NT2/D1 (cell line): ENCODE data around the gene KANSL3.

ENCODE experiments used
- DNase-seq: peaks from one replicate; pipeline ENCODE4 v3.0.0-alpha.2; 2011; ENCODE audit warnings: low read depth, low spot score
- H3K27me3 ChIP-seq: 2 replicates; pipeline ENCODE4 v1.6.0; 2011; ENCODE audit warnings: mild to moderate bottlenecking; ENCODE audit not compliant: insufficient read length, insufficient read depth
- H3K36me3 ChIP-seq: 2 replicates; pipeline ENCODE4 v1.6.1; 2011; ENCODE audit warnings: mild to moderate bottlenecking, low read length, mixed read lengths; ENCODE audit not compliant: insufficient read depth, insufficient read length
- H3K4me1 ChIP-seq: 2 replicates; pipeline ENCODE4 v1.5.1; 2011; ENCODE audit not compliant: insufficient read depth, insufficient read length
- H3K4me3 ChIP-seq: 2 replicates; pipeline ENCODE4 v1.5.1; 2011; ENCODE audit warnings: low read depth; ENCODE audit not compliant: insufficient read length
- H3K9ac ChIP-seq: 2 replicates; pipeline ENCODE4 v1.6.0; 2011; ENCODE audit warnings: low read depth; ENCODE audit not compliant: insufficient read length
- H3K9me3 ChIP-seq: 2 replicates; pipeline ENCODE4 v1.5.1; 2011; ENCODE audit warnings: mild to moderate bottlenecking, low read length; ENCODE audit not compliant: insufficient read depth
- SUZ12 ChIP-seq: IDR thresholded peaks from 2 replicates; pipeline ENCODE4 v1.6.1; 2011; ENCODE audit not compliant: insufficient read length, insufficient read depth; ENCODE audit errors: extremely low read depth
- YY1 ChIP-seq: IDR thresholded peaks from 2 replicates; pipeline ENCODE4 v1.6.1; 2011; ENCODE audit not compliant: insufficient read length, insufficient read depth
- ZNF274 ChIP-seq: IDR thresholded peaks from 2 replicates; pipeline ENCODE4 v1.6.1; 2011; ENCODE audit warnings: mild to moderate bottlenecking, low read depth, low read length

Gene KANSL3

GRCh38 chr2:96638144-96639121 lies at the start of gene KANSL3:
Gene KANSL3 (minus strand): TSS chr2:96638312. CDS start chr2:96637135, 1,177 bp downstream.
- TF ChIP-seq SUZ12 (no peak), YY1 (no peak), ZNF274 (no peak)
- peak within 1 kb of the TSS; percentile 89 for H3K9ac ChIP-seq
- no peaks in the 10 kb centered on the region for H3K4me1 ChIP-seq
- peaks cover 32% of the 10 kb centered on the region for H3K36me3 ChIP-seq
- no peaks in the 10 kb centered on the region for H3K27me3 ChIP-seq
- peak; percentile 90 for DNase-seq
- peak within 1 kb of the TSS; percentile 75 for H3K4me3 ChIP-seq
- H3K9me3 ChIP-seq: no peaks in the 10 kb centered on the region

- TF ChIP-seq YY1 (no peak), ZNF274 (no peak), SUZ12 (no peak)
- H3K9ac ChIP-seq: no peak overlapping the region
- no peak for DNase-seq
- no peaks in the 10 kb centered on the region for H3K9me3 ChIP-seq
- peaks cover 16% of the 10 kb centered on the region for H3K4me1 ChIP-seq
- H3K27me3 ChIP-seq: no peaks in the 10 kb centered on the region
- no peaks in the 10 kb centered on the region for H3K36me3 ChIP-seq
- no peak overlapping the region for H3K4me3 ChIP-seq
Observed at GRCh38 chr2:96687266-96687665, 49.2 kb upstream of the KANSL3 start.

- Histone ChIP-seq H3K4me3 (no peak overlapping the region), H3K4me1 (peaks cover 14% of the 10 kb centered on the region), H3K27me3 (no peaks in the 10 kb centered on the region), H3K9me3 (no peaks in the 10 kb centered on the region), H3K36me3 (no peaks in the 10 kb centered on the region), H3K9ac (no peak overlapping the region)
- DNase-seq: no peak
- TF ChIP-seq ZNF274: no peak
- no peak for TF ChIP-seq SUZ12
- TF ChIP-seq YY1: no peak
Observed at GRCh38 chr2:96685577-96686459, 47.7 kb upstream of the KANSL3 start.

DNA sequence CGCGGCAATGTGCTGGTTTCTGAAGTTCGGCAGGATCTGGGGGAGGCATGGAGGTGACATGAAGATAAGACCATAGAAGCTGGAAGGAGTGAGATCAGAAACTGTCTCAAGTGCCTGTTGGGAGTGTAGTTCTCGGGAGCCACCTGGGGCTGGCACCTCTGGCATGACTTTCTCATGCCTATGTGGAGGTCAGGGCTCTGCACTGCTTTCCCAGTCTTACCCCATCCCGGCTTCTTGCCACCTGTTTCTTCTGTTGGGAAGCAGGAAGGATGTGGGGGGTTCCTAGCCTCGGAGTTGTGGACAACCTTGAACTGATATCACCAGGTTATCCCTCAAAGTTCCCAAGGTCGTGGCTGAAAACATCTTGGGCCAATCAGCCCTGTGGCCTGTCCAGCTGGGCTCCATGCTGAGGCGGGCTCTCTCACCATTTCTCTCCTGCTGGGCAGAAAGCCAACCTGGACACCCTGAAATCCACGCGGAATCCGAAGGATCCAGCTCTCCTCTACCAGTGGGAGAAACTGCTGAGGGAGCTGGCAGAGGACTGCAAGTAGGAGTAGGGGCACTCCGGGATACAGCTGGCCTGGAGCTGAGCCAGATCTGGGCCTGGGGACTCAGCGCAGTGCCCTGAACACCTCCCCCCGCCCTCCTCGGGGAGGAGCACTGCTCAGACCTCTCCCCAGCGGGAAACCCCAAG lies 46.9 kb upstream of the KANSL3 start:
- Histone ChIP-seq H3K9me3 (no peaks in the 10 kb centered on the region), H3K27me3 (no peaks in the 10 kb centered on the region), H3K4me3 (no peak overlapping the region), H3K9ac (no peak overlapping the region), H3K4me1 (peaks cover 11% of the 10 kb centered on the region), H3K36me3 (no peaks in the 10 kb centered on the region)
- TF ChIP-seq ZNF274 (no peak), YY1 (no peak), SUZ12 (no peak)
- no peak for DNase-seq

GRCh38 chr2:96683972-96684820 lies 46.1 kb upstream of the KANSL3 start:
- Histone ChIP-seq H3K9ac (no peak overlapping the region), H3K4me1 (peaks cover 11% of the 10 kb centered on the region), H3K36me3 (no peaks in the 10 kb centered on the region), H3K27me3 (no peaks in the 10 kb centered on the region), H3K9me3 (no peaks in the 10 kb centered on the region), H3K4me3 (no peak overlapping the region)
- DNase-seq: no peak
- TF ChIP-seq ZNF274 (no peak), SUZ12 (no peak), YY1 (no peak)

DNA sequence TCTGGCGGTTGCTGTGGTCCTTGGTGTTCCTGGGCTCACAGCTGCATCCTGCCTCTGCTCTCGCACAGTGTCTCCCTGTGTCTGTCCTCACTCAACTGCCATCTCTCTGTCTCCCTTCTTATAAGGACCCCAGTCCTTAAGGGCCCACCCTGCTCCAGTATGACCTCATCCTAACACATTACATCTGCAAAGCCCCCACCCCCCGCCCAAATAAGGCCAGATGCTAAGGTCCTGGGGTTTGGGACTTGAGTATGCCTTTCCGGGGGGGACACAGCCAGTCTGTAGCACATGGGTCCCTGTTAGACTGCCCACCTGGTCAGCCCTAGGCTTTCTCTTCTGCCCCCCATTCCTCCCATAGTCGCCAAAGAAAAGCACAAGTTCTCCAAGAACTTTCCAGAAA lies 45.2 kb upstream of the KANSL3 start:
- H3K9me3 ChIP-seq: no peaks in the 10 kb centered on the region
- H3K36me3 ChIP-seq: no peaks in the 10 kb centered on the region
- no peaks in the 10 kb centered on the region for H3K27me3 ChIP-seq
- H3K9ac ChIP-seq: no peak overlapping the region
- DNase-seq: no peak
- no peak for TF ChIP-seq SUZ12
- TF ChIP-seq ZNF274: no peak
- TF ChIP-seq YY1: no peak
- no peak overlapping the region for H3K4me3 ChIP-seq
- peaks cover 11% of the 10 kb centered on the region for H3K4me1 ChIP-seq
